Right lobe of liver (tissue), 6 donors: ENCODE data around the gene ABHD2. TPM values are rescaled to one million over a fixed set of nuclear protein-coding genes. Genes with fewer than 3 reads are reported as not detected.
A peak's percentile ranks its signal among the peaks of the same experiment; 100 is the strongest.

Experiments used
- ATAC-seq, 4 donors: fragments of 200-7000 bp; cut with Tn5 transposase; one replicate each; pipeline ENCODE4 v1.9.1; 2020; ENCODE audit warnings: mild to moderate bottlenecking in 4 of 4, moderate library complexity in 4 of 4
- DNase-seq, 3 donors: peaks; one replicate each; pipeline ENCODE4 v3.0.0-alpha.2; 2020
- H3K27ac ChIP-seq, 3 donors: fragments of 200-600 bp; one replicate each; pipeline ENCODE4 v1.8.0; 2022
- H3K27me3 ChIP-seq, 2 donors: fragments of 200-600 bp; one replicate each; pipeline ENCODE4 v1.8.0; 2022
- H3K36me3 ChIP-seq, 4 donors: fragments of 200-600 bp; sonication (generic) in 1 of 4; one replicate each; pipeline versions ENCODE4 v1.5.1 to v1.8.0; 2017 to 2022; ENCODE audit warnings: control low read depth in 1 of 4
- H3K4me1 ChIP-seq, 4 donors: fragments of 200-600 bp; sonication (generic) in 1 of 4; one replicate each; pipeline versions ENCODE4 v1.5.1 to v1.8.0; 2017 to 2022; ENCODE audit warnings: control low read depth in 1 of 4
- H3K4me3 ChIP-seq, 3 donors: fragments of 200-600 bp; one replicate each; pipeline ENCODE4 v1.8.0; 2022
- H3K9me3 ChIP-seq, 4 donors: fragments of 200-600 bp; sonication (generic) in 1 of 4; one replicate each; pipeline versions ENCODE4 v1.5.1 to v1.8.0; 2017 to 2022; ENCODE audit warnings: control low read depth in 1 of 4
- POLR2A ChIP-seq: fragments of 450-650 bp; IDR thresholded peaks from one replicate; pipeline ENCODE4 v1.6.1; 2017; ENCODE audit warnings: antibody characterized with exemption, mild to moderate bottlenecking
- whole genome bisulfite sequencing: methylation state at CpG from one replicate; pipeline ENCODE4 v1.1.6; 2018; ENCODE audit warnings: low coverage, low lambda C conversion rate; ENCODE audit not compliant: insufficient coverage; ENCODE audit errors: missing lambda C conversion rate; 5-methylcytosine and 5-hydroxymethylcytosine counted together
- intact Hi-C, 2 donors: fragments of 100-400 bp; cut with DNase I; formaldehyde crosslinking; loops; one replicate each; pipeline versions ENCODE4 v1.11.2 to v1.14.1; 2022
- total RNA-seq, 6 experiments: library from RNA; depleted of rRNA in 2 of 6; stranded (reverse); fragments of >200 nt in 2 of 6; fragmentation: NEBNext Ultra II Directional in 3 of 6; extraction: Animal tissue kit (Norgen Biotek cat#: 25700) in 3 of 6; gene quantifications; one replicate each; pipeline versions ENCODE4 v1.1.0 to v1.2.4, GENCODE V29; 2016 to 2023
- TF ChIP-seq, protein P1 (sequence below), 4 donors: fragments of 200-600 bp in 3 of 4; fragments of 450-650 bp in 1 of 4; IDR thresholded peaks; one replicate each; pipeline versions ENCODE4 v1.5.1 to v1.8.0; 2016 to 2022; ENCODE audit warnings: antibody characterized with exemption in 4 of 4, mild to moderate bottlenecking in 2 of 4
- donor health status: DM: no; HTN: yes; CAD: no.
- donor health status: DM: no; HTN: no; CAD: no.
- donor health status: DM: no; HTN: no; CAD: no.
- donor health status: DM: no; HTN: yes; CAD: no.
- donor health status: DM: no; HTN: yes; CAD: no.

The ABHD2 gene
- total RNA-seq, 6 experiments from 2014 or later = 136 to 392 (median 315) TPM

GRCh38 chr15:89148126-89148525 lies 59.9 kb downstream of the ABHD2 start:
- Histone ChIP-seq H3K36me3 (peaks cover 0 to 16% (median 8%) of the 10 kb centered on the region in 4 donors), H3K27ac (no peak overlapping the region), H3K4me1 (peaks cover 0 to 16% (median 6%) of the 10 kb centered on the region in 4 donors), H3K9me3 (no peaks in the 10 kb centered on the region), H3K27me3 (no peaks in the 10 kb centered on the region), H3K4me3 (no peak overlapping the region)
- no peak for TF ChIP-seq POLR2A
- TF ChIP-seq, protein P1, sequence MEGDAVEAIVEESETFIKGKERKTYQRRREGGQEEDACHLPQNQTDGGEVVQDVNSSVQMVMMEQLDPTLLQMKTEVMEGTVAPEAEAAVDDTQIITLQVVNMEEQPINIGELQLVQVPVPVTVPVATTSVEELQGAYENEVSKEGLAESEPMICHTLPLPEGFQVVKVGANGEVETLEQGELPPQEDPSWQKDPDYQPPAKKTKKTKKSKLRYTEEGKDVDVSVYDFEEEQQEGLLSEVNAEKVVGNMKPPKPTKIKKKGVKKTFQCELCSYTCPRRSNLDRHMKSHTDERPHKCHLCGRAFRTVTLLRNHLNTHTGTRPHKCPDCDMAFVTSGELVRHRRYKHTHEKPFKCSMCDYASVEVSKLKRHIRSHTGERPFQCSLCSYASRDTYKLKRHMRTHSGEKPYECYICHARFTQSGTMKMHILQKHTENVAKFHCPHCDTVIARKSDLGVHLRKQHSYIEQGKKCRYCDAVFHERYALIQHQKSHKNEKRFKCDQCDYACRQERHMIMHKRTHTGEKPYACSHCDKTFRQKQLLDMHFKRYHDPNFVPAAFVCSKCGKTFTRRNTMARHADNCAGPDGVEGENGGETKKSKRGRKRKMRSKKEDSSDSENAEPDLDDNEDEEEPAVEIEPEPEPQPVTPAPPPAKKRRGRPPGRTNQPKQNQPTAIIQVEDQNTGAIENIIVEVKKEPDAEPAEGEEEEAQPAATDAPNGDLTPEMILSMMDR (IDR thresholded peaks at IDR 0.05) = no peak
- intact Hi-C loops = no loop called here
- no peak for ATAC-seq
- DNase-seq = no peak
- WGBS = 69% methylated on average over 2 of the region's 2 CpGs

DNA sequence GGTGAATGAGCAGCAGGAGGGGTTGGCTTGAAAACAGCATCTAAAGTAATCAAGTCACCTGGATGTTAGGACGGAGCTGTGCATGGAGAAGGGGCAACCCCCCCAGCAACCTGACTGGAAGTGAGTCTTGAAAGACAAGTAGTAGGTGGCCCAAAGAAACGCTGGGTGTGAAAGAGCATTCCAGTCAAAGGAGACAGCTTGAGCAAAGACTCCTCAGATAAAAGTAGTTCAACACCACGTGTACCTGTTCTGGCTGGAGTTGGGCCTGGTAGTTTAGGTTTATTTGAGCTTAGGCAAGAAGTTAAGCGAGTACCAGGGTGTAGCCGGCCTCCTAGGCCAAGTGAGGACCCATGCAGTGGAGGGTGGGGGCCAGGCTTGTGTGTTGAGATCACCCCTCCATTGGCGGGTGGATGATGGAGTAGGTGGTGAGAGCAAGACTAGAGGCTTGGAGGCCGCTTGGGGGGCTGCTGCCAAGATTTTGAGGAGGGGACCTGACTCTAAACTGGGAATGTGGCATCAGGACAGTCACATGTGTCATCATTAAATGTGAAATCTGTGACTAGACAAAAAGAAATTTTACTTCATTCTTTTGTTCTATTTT lies 61.3 kb downstream of the ABHD2 start:
- no peaks in the 10 kb centered on the region for H3K9me3 ChIP-seq
- H3K4me3 ChIP-seq = no peak overlapping the region
- TF ChIP-seq, protein P1 (IDR thresholded peaks at IDR 0.05) = no peak
- TF ChIP-seq POLR2A = no peak
- H3K36me3 ChIP-seq = peaks cover 0 to 31% (median 12%) of the 10 kb centered on the region in 4 donors
- H3K27ac ChIP-seq = no peak overlapping the region
- WGBS = 94% methylated on average over 3 of the region's 7 CpGs
- intact Hi-C loops = no loop called here
- ATAC-seq (peak; percentile 29 to 45 (median 37)), DNase-seq (no peak)
- peaks cover 0 to 14% (median 6%) of the 10 kb centered on the region in 4 donors for H3K4me1 ChIP-seq
- H3K27me3 ChIP-seq = no peaks in the 10 kb centered on the region

GRCh38 chr15:89150287-89150686 lies 62.0 kb downstream of the ABHD2 start:
- H3K27me3 ChIP-seq = no peaks in the 10 kb centered on the region
- intact Hi-C loops = no loop called here
- no peak overlapping the region for H3K4me3 ChIP-seq
- peaks cover 0 to 38% (median 14%) of the 10 kb centered on the region in 4 donors for H3K36me3 ChIP-seq
- H3K9me3 ChIP-seq = no peaks in the 10 kb centered on the region
- ATAC-seq = no peak
- H3K27ac ChIP-seq = no peak overlapping the region
- 94% methylated on average over 3 of the region's 3 CpGs for WGBS
- DNase-seq = no peak
- no peak for TF ChIP-seq POLR2A
- TF ChIP-seq, protein P1 (IDR thresholded peaks at IDR 0.05) = no peak
- H3K4me1 ChIP-seq = peaks cover 0 to 14% (median 6%) of the 10 kb centered on the region in 4 donors

DNA sequence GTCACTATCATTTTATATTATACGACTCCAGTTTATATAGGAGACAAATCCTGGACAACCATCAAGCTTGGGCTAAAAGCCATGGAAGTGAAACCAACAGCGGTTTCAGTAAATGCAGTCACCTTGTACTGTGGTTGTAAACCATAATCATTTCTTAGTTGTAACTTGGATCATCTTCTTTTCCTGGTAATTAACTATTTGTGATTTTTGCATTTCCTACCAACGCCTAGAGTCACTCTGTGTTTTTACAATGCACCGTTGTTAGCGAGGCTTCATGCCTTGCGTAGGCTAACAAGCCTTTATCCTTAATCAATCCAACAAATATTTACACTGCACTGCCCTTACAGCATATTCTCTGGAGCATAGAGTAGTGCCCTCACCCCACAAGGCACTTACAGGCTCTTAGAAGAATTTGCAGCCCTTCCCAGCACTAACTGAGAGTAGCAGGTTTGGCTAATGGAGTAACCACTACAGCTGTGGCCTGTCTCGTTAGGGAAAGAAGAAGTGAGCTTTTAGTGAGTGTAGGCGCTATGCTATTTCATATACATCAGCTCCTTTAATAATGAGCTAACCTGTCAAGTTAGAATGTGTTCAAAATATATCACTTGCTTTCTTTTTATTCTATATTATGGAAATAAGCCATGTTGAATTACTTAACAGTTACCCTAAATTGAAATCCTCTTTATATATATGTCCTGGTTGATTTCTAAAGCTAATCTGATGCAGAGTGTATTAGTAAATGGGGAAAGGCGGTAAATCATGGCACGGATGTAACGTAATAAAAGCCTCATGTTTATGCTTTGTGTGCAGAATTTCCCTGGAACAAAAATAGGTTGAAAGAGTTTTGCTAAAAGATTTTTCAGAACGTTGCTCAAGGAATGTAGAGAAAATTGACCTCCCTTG lies 62.8 kb downstream of the ABHD2 start:
- no peak for TF ChIP-seq POLR2A
- TF ChIP-seq, protein P1 (IDR thresholded peaks at IDR 0.05) = no peak
- DNase-seq = no peak
- Histone ChIP-seq H3K4me1 (peaks cover 0 to 14% (median 6%) of the 10 kb centered on the region in 4 donors), H3K36me3 (peaks cover 0 to 45% (median 16%) of the 10 kb centered on the region in 4 donors), H3K9me3 (no peaks in the 10 kb centered on the region), H3K4me3 (no peak overlapping the region), H3K27me3 (no peaks in the 10 kb centered on the region), H3K27ac (no peak overlapping the region)
- ATAC-seq = peak; percentile 26 to 52 (median 46)
- 62% methylated on average over 12 of the region's 12 CpGs for WGBS
- intact Hi-C loops = no loop called here
